Left renal cortex interstitium (tissue), 4 donors: ENCODE measurements around the gene CD248. TPM values are rescaled to one million over a fixed set of nuclear protein-coding genes. Genes with fewer than 3 reads are reported as not detected.
"Not testable (repeated sequence)": the region's sequence is repeated elsewhere in the genome, so short reads cannot be mapped to it uniquely, and the experiment has no call there.

ENCODE experiments used
- DNase-seq, 4 donors: peaks; one replicate each; pipeline ENCODE4 v3.0.0-alpha.2; 2013; ENCODE audit warnings: low read depth in 4 of 4, low spot score in 2 of 4, missing footprints in 1 of 4
- polyA plus RNA-seq, 4 donors: library from polyadenylated mRNA; unstranded; fragments of 120-200 nt; gene quantifications; one replicate each; pipeline ENCODE4 v1.2.1, GENCODE V29; 2013; ENCODE audit not compliant: insufficient read length in 4 of 4

Gene CD248
- polyA plus RNA-seq, 4 donors, result 56.9 to 102 (median 72.8) TPM

GRCh38 chr11:66278363-66279091 lies 38.3 kb downstream of the CD248 start:
- no peak for DNase-seq

GRCh38 chr11:66277471-66278362 lies 39.1 kb downstream of the CD248 start, which contains the start of gene CNIH2:
Gene CNIH2 (plus strand): TSS chr11:66278175. CDS start chr11:66278457, 282 bp downstream.
- DNase-seq, result no peak

GRCh38 chr11:66277064-66277463 lies 39.8 kb downstream of the CD248 start:
- not testable (repeated sequence) for DNase-seq

DNA sequence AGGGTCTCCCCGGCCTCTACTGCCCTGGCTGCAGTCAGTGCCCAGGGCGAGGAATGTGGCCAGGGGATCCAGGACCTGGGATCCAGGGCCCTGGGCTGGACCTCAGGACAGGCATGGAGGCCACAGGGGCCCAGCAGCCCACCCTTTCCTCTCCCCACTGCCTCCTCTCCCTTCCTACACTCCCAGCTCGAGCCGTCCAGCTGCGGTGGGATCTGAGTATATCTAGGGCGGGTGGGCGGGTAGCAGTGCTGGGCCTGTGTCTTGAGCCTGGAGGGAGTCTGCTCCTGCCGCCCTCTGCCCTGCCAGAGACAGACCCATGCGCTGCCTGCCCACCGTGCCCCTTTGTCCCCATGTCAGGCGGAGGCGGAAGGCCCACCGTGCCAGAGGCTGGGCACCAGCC lies 40.2 kb downstream of the CD248 start:
- not testable (repeated sequence) for DNase-seq

GRCh38 chr11:66275984-66276612 lies 40.7 kb downstream of the CD248 start:
- DNase-seq, result no peak

DNA sequence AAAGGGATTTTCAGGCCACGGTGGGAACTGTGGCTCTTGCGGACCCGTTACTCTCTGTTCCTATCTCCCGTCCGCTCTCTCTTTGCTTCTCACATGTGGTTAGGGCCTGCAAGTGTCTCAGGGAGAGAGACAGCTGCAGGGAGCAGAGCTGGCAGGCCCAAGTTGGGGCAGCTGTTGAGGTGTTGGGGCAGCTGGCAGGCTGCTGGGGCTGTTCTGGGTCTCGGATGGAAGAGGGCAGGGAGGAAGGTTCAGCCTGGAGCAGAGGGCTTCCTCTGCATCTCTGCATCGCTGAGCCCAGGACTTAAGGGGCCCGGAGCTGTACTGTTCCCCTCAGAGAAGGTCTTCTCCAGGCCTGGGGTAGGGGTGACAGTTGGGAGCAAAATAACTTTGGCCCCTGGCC lies 41.4 kb downstream of the CD248 start:
- DNase-seq, result no peak

DNA sequence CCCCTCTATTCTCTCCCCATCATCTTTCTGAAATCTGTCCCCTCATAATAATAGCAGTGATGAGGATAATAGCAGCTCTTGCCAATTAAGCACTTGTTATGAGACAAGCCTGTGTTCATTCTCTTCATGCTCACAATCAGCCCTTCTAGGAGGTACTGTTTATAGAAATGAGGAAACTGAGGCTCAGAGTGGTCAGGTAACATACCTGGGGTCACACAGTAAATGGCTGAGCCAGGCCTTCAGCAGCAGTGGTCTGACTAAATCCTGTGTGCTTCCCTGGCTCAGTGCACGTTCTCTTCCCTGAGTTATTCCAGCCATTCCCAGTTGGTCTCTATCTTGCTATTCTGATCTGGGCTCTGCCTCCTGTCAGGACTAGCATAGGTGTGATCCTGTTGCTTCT lies 42.6 kb downstream of the CD248 start:
- no peak for DNase-seq

- DNase-seq, result no peak
These were observed 44.2 kb downstream of the CD248 start for GRCh38 chr11:66272596-66272995.

DNA sequence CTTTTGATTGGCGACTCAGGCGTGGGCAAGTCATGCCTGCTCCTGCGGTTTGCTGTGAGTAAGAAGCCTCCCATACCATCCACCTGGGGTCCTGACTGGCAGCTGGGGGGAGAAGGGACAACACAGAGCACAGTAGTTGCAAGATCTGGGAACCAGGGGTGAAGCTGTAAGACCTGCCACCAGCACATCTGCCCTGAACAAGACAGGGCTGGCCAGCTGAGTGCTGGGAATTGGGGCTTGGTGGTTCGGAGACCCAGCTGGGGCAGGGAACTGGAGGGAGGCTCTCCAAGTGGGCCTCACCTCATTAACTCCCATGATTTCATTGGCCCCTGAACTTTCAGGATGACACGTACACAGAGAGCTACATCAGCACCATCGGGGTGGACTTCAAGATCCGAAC lies 45.0 kb downstream of the CD248 start:
- no peak for DNase-seq

DNA sequence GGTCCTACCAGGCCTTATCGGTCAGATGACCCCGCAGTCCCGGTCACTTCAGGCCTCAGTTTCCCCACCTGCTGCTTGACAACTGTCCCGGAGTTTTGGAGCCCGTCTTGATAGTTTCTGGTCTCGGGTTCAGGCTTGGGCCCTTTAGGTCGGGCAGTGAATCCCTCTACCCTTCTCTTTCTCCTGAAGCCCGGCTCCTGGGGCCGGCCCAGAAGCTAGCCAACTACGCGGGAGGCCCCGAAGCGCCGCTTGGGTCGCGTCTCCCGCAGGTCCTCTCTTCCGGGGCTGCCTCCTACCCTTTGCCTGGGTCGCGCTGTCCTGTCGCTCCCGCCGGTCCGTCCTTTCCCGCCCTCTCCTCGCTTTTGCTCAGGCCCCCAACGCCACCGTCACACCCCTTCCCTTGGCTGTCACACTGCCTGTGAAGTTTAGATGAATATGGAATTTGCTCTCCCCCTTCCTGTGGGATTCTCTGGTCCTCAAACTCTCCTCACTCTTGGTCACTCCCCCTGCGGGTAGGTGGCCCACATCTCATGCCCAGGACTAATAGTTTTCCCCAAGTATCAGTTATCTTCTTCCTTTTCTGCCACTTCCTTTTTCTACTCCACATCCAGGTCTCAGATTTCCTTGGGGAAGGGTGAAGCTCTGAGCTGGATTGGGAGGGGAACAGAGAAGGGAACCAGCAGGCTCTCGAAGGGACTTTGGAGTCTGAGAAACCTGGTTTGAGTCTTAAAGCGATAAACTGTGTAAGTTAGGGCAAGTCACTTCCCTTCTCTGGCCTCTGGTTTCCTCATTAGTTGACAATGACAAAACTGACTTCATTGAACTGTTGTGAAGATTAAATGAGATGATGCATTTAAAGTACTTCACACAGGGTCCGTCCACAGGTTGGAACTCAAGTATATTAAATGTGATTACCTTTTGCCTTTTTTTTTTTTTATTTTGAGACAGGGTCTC lies 47.6 kb downstream of the CD248 start:
- DNase-seq, result no peak

GRCh38 chr11:66268244-66268951 lies 48.4 kb downstream of the CD248 start, which contains the start of gene RAB1B:
Gene RAB1B (plus strand): TSS chr11:66268639. CDS start chr11:66268680, 41 bp downstream.
- DNase-seq, result peak; percentile 99

DNA sequence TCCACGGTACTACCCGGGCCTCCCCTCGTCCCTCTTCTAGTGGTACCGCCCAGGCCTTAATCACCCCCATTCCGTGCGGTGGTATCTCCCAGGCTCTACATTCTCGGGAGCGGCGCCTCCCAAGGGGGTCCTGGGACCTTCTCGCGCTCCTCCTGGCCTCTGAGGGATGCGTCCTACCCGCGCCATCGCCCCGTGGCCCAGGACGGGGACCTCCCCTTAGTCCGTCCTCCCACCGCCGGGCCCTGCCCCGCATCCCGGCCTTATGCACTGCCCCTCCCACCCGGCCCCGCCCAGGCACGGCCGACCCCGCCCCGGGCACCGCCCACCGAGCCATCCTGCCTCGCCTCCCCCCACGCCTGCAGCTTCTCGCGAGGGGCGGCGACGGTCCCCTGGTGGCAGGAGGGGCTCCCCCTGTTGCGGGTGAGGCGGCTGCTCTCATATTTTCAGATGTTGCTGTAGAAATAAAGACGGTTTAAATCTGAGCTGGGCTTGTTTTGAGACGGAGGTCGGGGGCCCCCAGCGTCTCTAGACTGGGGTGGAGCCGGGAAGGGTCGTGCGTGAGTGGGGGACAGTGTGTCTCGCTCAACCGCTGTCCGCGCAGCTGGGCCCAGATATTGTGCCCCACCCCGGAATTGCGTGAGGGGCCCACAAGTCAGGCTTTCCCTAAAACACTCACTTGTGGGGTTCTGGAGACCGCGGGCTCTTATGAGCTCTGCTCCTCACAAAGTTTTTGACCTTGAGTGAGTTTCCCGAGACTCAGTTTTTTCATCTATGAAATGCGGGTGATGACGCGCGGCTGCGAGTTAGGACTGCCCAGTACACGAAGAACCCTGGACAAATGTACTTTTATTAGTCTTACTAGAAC lies 49.2 kb downstream of the CD248 start:
- DNase-seq, result peak; percentile 78 to 83 (median 78)

- DNase-seq, result no peak
These were observed 49.8 kb downstream of the CD248 start for GRCh38 chr11:66267039-66267378.

DNA sequence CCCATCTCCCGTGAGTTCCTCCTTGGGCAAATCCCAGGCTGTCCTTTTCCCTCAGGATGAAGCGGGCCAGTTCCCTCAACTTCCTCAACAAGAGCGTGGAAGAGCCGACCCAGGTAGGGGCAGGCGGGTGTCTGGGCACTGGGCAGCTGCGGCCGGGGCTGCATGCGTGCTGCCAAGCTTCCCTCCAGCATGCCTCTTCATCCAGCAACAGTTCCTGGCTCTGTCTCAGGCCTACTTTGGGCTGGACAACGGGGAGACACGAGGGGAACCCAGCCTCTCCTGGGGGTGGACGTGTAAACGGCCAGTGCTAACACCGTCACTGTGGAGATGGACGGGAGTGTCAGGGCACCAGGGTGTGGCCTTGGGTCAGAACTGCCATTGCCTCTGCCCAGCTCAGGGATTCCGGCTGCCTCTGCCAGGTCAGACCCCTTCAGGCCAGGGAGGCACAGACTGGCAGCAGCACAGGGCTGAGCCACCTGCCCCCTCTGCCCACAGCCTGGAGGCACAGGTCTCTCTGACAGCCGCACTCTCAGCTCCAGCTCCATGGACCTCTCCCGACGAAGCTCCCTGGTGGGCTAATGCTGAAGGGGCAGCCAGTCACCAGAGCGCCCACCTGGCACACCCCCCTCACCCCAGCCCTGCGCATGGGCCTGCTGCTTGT lies 50.3 kb downstream of the CD248 start:
- no peak for DNase-seq

- no peak for DNase-seq
These were observed 51.1 kb downstream of the CD248 start for GRCh38 chr11:66265531-66266377.

DNA sequence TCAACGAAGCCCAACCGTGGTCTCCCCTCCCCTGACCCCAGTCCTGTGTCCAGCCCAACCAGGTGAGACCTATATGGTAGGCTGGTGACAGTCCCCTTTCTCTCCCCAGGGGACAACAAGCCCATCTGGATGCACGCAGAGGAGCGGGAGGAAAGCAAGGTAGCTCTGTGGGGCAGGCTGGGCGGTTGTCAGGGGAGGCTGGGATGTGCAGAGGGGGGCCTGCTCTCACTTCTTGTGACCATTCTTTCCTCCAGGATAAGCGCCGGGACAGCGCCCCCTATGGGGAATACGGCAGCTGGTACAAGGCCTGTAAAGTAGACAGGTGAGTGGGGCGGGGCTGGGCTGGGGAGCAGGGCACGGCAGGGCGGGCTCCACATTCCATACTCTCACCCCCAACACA lies 51.9 kb downstream of the CD248 start:
- DNase-seq, result no peak
